Measurements from ENCODE around the gene PNLIPRP2.

PNLIPRP2 gene

GRCh38 chr10:116671274-116671926 is 50.6 kb downstream of the PNLIPRP2 start:
- H3K36me3 Mint-ChIP-seq, result no peaks in the 10 kb centered on the region
- no peak overlapping the region for H3K27ac Mint-ChIP-seq
- H3K4me1 Mint-ChIP-seq, result no peaks in the 10 kb centered on the region
- ATAC-seq (replicated peaks), result no peak
- no peak for DNase-seq
- peaks cover 0 to 3% of the 10 kb centered on the region in 2 donors for H3K9me3 Mint-ChIP-seq
- no peak overlapping the region for H3K4me3 Mint-ChIP-seq
- H3K27me3 Mint-ChIP-seq, result peaks cover 9 to 11% of the 10 kb centered on the region in 2 donors

DNA sequence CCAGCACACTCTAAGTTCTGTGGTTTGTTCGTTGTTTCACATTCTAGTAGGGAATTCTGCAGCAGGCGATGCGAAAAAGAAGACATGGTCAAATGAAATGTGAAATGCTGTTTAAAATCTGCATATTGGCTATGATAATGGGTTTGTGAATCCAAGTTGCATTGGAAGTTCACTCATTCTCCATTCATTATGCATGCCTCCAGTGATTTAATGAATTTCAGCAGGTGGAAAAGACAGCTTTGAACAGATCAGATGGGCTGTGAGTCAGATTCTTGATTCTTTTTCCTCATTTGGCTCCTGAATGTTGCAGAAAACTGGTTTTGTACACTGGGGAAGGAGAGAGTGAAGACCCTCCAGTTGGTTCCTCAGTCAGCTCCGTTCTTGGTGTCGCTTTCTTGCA is 52.1 kb downstream of the PNLIPRP2 start:
- H3K27me3 Mint-ChIP-seq, result peaks cover 9% of the 10 kb centered on the region in 2 donors
- no peaks in the 10 kb centered on the region for H3K36me3 Mint-ChIP-seq
- no peak overlapping the region for H3K27ac Mint-ChIP-seq
- ATAC-seq (replicated peaks) (no peak), DNase-seq (no peak)
- no peaks in the 10 kb centered on the region for H3K4me1 Mint-ChIP-seq
- no peak overlapping the region for H3K4me3 Mint-ChIP-seq
- no peaks in the 10 kb centered on the region for H3K9me3 Mint-ChIP-seq

DNA sequence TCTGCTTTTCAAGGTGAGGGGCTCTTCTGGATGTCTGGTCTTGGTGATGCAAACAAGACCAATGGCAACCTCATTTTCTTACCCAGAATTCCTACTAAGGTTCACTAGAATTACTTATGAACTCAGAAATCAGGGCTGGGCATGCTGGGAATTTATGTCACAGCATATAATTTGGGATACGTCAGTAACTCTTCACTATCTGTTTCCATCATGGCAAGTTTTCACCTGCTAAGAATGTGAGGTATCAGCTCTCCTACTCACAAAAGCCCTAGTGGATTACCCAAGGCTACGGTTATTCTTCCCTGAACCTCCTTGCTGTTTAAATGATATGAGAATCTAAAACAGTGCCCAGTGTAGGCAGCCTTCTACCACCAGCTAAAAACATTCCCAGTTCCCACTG is 53.1 kb downstream of the PNLIPRP2 start:
- no peak for ATAC-seq (replicated peaks)

GRCh38 chr10:116674901-116675423 is 54.2 kb downstream of the PNLIPRP2 start:
- no peaks in the 10 kb centered on the region for H3K36me3 Mint-ChIP-seq
- H3K27ac Mint-ChIP-seq, result no peak overlapping the region
- ATAC-seq (replicated peaks) (no peak), DNase-seq (no peak)
- H3K27me3 Mint-ChIP-seq, result peaks cover 4 to 7% of the 10 kb centered on the region in 2 donors
- no peaks in the 10 kb centered on the region for H3K9me3 Mint-ChIP-seq
- no peaks in the 10 kb centered on the region for H3K4me1 Mint-ChIP-seq
- no peak overlapping the region for H3K4me3 Mint-ChIP-seq

More for the DNA sequence above, 53.1 kb downstream of the PNLIPRP2 start:
- Mint-ChIP-seq H3K27me3 (peaks cover 4 to 7% of the 10 kb centered on the region in 2 donors), H3K4me1 (no peaks in the 10 kb centered on the region), H3K36me3 (no peaks in the 10 kb centered on the region), H3K9me3 (no peaks in the 10 kb centered on the region), H3K27ac (no peak overlapping the region), H3K4me3 (no peak overlapping the region)
- DNase-seq, result no peak

DNA sequence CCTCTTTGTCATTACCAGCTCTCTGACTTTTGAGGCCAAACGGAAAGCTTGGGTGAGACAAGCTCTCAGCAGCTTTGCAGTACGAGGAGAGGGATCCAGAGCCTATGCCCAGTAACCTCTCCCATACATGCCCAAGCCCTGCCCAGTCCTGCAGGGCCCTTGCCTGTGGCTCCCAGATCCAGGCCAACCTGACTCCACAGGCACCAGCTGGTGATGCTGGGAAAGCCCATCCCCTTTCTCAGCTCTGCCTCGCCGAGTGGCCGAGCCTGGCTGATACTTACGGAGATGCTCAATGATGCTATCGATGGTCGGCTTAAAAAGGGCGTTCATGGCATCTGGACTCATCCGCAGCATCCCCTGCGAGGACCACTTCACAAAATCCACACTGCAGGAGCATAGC is 55.4 kb downstream of the PNLIPRP2 start:
- H3K9me3 Mint-ChIP-seq, result no peaks in the 10 kb centered on the region
- H3K4me3 Mint-ChIP-seq, result no peak overlapping the region
- no peak for ATAC-seq (replicated peaks)

DNA sequence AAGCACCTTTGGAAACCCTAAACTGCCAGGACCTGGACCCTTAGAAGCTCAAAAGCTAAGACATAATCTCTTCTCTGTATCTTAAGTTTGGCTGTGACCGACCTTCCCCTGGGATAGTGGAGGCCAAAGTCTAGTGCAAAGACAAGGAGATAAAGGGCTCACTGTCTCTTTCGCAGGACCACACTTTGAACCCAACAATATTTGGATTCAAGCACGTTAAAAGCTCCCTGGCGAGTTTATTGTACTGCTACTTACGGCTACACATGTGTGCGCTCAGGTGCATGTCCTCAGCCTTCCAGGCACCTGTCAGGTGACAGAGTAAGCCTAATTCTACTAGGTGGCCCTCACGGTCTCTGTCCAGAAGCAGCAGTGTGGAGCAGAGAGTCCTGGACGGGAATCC is 55.9 kb downstream of the PNLIPRP2 start:
- Mint-ChIP-seq H3K27me3 (no peaks in the 10 kb centered on the region), H3K4me3 (no peak overlapping the region), H3K27ac (no peak overlapping the region), H3K4me1 (no peaks in the 10 kb centered on the region), H3K9me3 (no peaks in the 10 kb centered on the region), H3K36me3 (no peaks in the 10 kb centered on the region)
- no peak for ATAC-seq (replicated peaks)
- DNase-seq, result no peak

More for the DNA sequence above, 55.4 kb downstream of the PNLIPRP2 start:
- no peaks in the 10 kb centered on the region for H3K36me3 Mint-ChIP-seq
- H3K4me1 Mint-ChIP-seq, result no peaks in the 10 kb centered on the region
- no peak overlapping the region for H3K27ac Mint-ChIP-seq
- no peak for DNase-seq
- no peaks in the 10 kb centered on the region for H3K27me3 Mint-ChIP-seq

DNA sequence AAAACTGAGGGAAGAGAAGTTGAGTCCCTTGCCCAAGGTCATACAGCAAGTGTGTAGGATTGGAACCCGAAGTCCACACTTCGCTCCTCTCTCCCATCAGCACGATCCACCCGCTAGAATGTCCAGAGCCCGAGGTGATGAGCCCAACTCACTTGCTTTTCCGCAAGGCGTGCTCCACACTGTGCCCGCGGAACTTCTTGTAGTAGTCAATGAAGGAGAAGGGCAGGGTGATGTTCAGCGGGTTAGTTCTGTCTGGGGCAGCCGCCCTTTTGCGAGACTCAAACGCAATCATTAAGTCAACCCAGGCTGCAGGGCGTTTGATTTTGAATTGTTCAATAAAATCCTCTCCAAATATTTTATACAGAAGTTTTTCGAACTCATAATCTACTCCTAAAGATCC is 58.6 kb downstream of the PNLIPRP2 start:
- Mint-ChIP-seq H3K27ac (no peak overlapping the region), H3K27me3 (peaks cover 0 to 3% of the 10 kb centered on the region in 2 donors), H3K9me3 (no peaks in the 10 kb centered on the region), H3K4me3 (no peak overlapping the region), H3K4me1 (no peaks in the 10 kb centered on the region), H3K36me3 (no peaks in the 10 kb centered on the region)
- ATAC-seq (replicated peaks) (no peak), DNase-seq (no peak)

DNA sequence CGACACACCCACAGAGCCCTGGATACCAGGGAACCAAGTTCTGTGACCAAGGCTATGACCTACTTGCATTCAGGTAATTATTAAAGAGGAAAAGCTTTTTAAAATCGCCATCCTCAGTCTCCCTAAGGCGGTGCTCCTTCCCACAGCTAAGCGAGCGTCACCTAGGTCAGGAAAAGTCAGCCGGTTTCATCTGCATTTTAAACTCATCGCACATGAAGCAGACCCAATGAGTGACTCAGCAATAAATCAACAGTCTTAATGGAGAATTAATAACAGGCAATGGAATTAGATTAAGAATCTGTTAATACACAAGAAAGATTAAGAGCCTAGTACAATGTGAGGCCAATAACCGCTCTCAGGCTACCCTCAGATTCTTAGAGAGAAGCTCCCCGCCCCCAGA is 62.4 kb downstream of the PNLIPRP2 start:
- no peaks in the 10 kb centered on the region for H3K36me3 Mint-ChIP-seq
- peaks cover 6 to 14% of the 10 kb centered on the region in 2 donors for H3K27me3 Mint-ChIP-seq
- H3K4me3 Mint-ChIP-seq, result no peak overlapping the region
- no peak for DNase-seq
- H3K9me3 Mint-ChIP-seq, result no peaks in the 10 kb centered on the region
- ATAC-seq (replicated peaks), result no peak
- no peak overlapping the region for H3K27ac Mint-ChIP-seq
- no peaks in the 10 kb centered on the region for H3K4me1 Mint-ChIP-seq

GRCh38 chr10:116683821-116684220 is 63.1 kb downstream of the PNLIPRP2 start:
- Mint-ChIP-seq H3K9me3 (no peaks in the 10 kb centered on the region), H3K27ac (no peak overlapping the region)
- no peak for ATAC-seq (replicated peaks)

DNA sequence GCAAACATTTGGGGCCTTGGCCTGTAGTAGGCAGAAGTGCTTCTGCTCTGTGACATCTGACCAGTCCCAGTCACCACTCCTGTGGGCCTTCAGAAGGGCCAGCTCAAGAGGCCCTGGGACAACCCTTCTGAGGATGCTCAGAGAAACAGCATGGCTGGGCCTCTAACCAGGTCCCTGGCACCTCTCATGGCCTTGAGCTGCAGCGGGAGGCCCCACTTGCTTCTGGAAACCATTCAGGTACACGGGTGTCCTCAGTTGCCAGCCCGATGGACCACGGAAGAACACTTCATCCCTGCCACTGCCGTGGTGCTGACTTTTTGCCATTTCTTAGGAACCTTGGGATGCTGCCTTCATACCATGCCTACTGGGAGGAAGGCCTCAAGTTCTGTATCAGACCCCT is 64.0 kb downstream of the PNLIPRP2 start:
- H3K27ac Mint-ChIP-seq, result no peak overlapping the region
- no peaks in the 10 kb centered on the region for H3K9me3 Mint-ChIP-seq
- peaks cover 13 to 24% of the 10 kb centered on the region in 2 donors for H3K27me3 Mint-ChIP-seq
- DNase-seq (no peak), ATAC-seq (replicated peaks) (no peak)
- no peaks in the 10 kb centered on the region for H3K4me1 Mint-ChIP-seq
- H3K36me3 Mint-ChIP-seq, result no peaks in the 10 kb centered on the region
- H3K4me3 Mint-ChIP-seq, result no peak overlapping the region

More at GRCh38 chr10:116683821-116684220, 63.1 kb downstream of the PNLIPRP2 start:
- H3K4me3 Mint-ChIP-seq, result no peak overlapping the region
- peaks cover 6 to 17% of the 10 kb centered on the region in 2 donors for H3K27me3 Mint-ChIP-seq
- H3K4me1 Mint-ChIP-seq, result no peaks in the 10 kb centered on the region
- DNase-seq, result no peak
- no peaks in the 10 kb centered on the region for H3K36me3 Mint-ChIP-seq

DNA sequence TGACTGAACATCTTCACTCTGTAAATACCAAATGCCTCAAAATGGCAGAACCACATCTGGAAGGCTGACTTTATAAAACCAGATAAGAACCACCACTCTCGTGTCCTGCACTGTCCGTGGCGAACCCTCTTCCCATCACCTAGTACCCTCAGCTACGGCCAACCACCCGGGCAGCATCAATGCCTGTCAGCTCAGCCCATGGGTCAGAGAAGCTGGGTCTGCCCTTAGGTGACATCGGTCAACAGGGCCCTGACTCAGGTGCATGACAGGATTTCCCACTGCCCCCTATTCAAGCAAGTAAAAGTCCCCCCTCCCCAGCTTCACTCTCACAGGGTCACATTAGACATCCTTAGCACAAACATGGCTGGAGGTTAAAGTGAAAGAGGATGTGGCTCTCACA is 65.1 kb downstream of the PNLIPRP2 start:
- H3K9me3 Mint-ChIP-seq, result no peaks in the 10 kb centered on the region
- DNase-seq, result no peak
- peaks cover 13 to 24% of the 10 kb centered on the region in 2 donors for H3K27me3 Mint-ChIP-seq

DNA sequence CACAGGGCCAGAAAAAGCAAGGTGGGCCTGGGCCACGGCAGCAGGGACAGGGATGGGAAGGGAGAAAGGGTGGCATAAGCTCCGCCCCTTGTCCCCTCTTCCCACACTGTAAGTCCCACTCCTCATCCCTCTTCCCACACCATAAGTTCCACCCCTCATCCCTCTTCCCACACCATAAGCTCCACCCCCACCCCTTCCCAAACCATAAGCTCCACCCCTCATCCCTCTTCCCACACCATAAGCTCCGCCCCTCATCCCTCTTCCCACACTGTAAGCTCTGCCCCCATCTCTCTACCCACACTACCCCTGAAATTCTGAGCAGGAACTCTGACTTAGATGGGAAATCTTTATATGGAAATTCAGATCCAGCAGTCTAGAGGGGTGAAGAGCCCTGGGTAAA is 65.9 kb downstream of the PNLIPRP2 start:
- Mint-ChIP-seq H3K4me1 (no peaks in the 10 kb centered on the region), H3K9me3 (no peaks in the 10 kb centered on the region), H3K27me3 (peaks cover 13 to 24% of the 10 kb centered on the region in 2 donors), H3K27ac (no peak overlapping the region), H3K36me3 (no peaks in the 10 kb centered on the region), H3K4me3 (no peak overlapping the region)
- DNase-seq (no peak), ATAC-seq (replicated peaks) (no peak)

More for the DNA sequence above, 65.1 kb downstream of the PNLIPRP2 start:
- no peak overlapping the region for H3K4me3 Mint-ChIP-seq
- H3K27ac Mint-ChIP-seq, result no peak overlapping the region
- no peaks in the 10 kb centered on the region for H3K4me1 Mint-ChIP-seq
- no peaks in the 10 kb centered on the region for H3K36me3 Mint-ChIP-seq
- ATAC-seq (replicated peaks), result no peak

- peaks cover 13 to 21% of the 10 kb centered on the region in 2 donors for H3K27me3 Mint-ChIP-seq
- ATAC-seq (replicated peaks) (no peak), DNase-seq (no peak)
- no peak overlapping the region for H3K4me3 Mint-ChIP-seq
- no peak overlapping the region for H3K27ac Mint-ChIP-seq
- no peaks in the 10 kb centered on the region for H3K4me1 Mint-ChIP-seq
- H3K9me3 Mint-ChIP-seq, result no peaks in the 10 kb centered on the region
- no peaks in the 10 kb centered on the region for H3K36me3 Mint-ChIP-seq
Measured at GRCh38 chr10:116687633-116688032, 66.9 kb downstream of the PNLIPRP2 start.

DNA sequence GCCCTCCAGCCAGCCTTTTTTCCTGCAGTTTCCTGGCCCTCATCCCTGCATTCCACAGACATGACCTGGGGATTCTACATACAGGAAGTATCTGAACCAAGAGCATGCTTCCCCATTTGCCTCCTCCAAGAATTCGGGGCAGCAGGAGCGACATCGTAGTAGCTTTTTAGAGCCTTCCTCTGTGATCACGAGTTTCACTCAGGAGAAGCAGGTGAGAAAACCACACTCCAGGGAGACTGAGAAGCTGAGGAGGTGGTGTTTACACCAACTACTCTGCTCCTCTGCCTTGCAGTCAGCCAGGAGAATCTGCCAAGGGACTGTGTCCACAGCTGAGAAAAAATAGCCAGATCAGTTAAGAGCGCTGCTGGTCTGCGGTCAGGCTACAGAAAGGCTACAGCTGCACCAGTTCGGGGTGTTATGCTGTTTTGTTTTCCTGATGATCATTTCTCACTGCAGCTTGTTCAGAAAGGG is 67.5 kb downstream of the PNLIPRP2 start:
- Mint-ChIP-seq H3K27ac (peak overlapping the region; percentile 3), H3K27me3 (peaks cover 13 to 21% of the 10 kb centered on the region in 2 donors), H3K4me1 (no peaks in the 10 kb centered on the region), H3K9me3 (no peaks in the 10 kb centered on the region), H3K4me3 (no peak overlapping the region), H3K36me3 (no peaks in the 10 kb centered on the region)
- no peak for ATAC-seq (replicated peaks)
- DNase-seq, result no peak

DNA sequence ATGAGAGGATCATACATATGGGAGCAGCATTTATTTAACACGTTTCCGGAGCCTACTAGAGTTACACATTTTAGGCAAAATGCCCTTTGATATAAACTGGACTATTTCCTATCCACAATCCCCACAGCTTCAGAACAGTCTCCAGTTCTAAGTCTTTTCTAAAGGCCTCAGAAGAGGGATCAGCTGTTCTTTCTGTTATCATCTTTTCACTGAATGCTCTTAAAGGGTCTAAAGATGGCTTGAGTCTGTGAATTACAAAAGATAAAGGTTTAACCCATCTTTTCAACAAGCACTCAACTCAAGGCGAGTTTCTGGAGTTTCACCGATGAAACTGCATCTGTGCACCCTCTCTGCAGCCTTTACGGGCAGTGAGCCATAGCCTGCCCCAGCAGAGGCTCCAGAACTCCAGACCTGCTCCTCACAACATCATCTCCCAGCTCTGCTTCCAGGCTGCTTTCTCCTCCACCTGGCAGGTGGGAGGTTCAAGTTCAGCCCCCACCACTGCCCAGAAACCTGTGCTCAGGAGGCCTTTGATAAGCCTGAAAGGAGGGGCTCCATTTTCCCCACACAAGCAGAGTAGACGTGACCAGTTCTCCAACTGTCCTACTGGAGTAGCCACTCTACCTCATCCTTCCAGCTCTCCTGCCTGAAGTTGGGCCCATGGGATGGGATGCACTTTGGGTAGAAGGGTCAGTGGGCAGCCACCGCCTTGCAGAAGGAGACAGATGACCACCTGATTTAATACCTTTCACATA is 68.2 kb downstream of the PNLIPRP2 start:
- H3K36me3 Mint-ChIP-seq, result no peaks in the 10 kb centered on the region
- H3K27ac Mint-ChIP-seq, result no peak overlapping the region
- no peaks in the 10 kb centered on the region for H3K4me1 Mint-ChIP-seq
- ATAC-seq (replicated peaks), result no peak
- H3K27me3 Mint-ChIP-seq, result peaks cover 13 to 21% of the 10 kb centered on the region in 2 donors
- no peaks in the 10 kb centered on the region for H3K9me3 Mint-ChIP-seq
- DNase-seq, result no peak
- H3K4me3 Mint-ChIP-seq, result no peak overlapping the region

Data from stimulated activated naive B cell treated with anti-CD40 and anti-IgM and Interleukin-4, amounts not matched to agents 10 μg/mL and 1 μg/mL and 100 μg/mL, for 72 hours (primary cell).